ENCODE measurements around the gene ZDHHC8. TPM values are rescaled to one million over a fixed set of nuclear protein-coding genes. Genes with fewer than 3 reads are reported as not detected.

The ZDHHC8 gene
- total RNA-seq, 3 donors from 2014 or later = 10.2 to 14.1 (median 11.2) TPM

- no peak overlapping the region for H3K27ac ChIP-seq
- H3K27me3 ChIP-seq = no peaks in the 10 kb centered on the region
- H3K36me3 ChIP-seq = no peaks in the 10 kb centered on the region
- DNase-seq (ENCODE audit: low spot score in 2 of 2) = no peak
- intact Hi-C loops (cut with DNase I; ENCODE audit: low total_unique reads) = no loop called here
- H3K4me1 ChIP-seq = no peaks in the 10 kb centered on the region
- no peak overlapping the region for H3K4me3 ChIP-seq
- TF ChIP-seq POLR2A (IDR thresholded peaks at IDR 0.05) (no peak), CTCF (IDR thresholded peaks at IDR 0.05) (no peak), POLR2AphosphoS5 (IDR thresholded peaks at IDR 0.05) (no peak)
- H3K9me3 ChIP-seq = no peaks in the 10 kb centered on the region
Observed at GRCh38 chr22:20191803-20192202, 60.2 kb downstream of the ZDHHC8 start.

GRCh38 chr22:20192293-20192971, 60.8 kb downstream of the ZDHHC8 start:
- intact Hi-C loops (cut with DNase I; ENCODE audit: low total_unique reads) = no loop called here
- Histone ChIP-seq H3K27me3 (no peaks in the 10 kb centered on the region), H3K9me3 (no peaks in the 10 kb centered on the region), H3K4me3 (no peak overlapping the region), H3K36me3 (no peaks in the 10 kb centered on the region), H3K27ac (no peak overlapping the region), H3K4me1 (no peaks in the 10 kb centered on the region)
- no peak for DNase-seq (ENCODE audit: low spot score in 2 of 2)
- no peak for TF ChIP-seq POLR2A (IDR thresholded peaks at IDR 0.05)
- no peak for TF ChIP-seq POLR2AphosphoS5 (IDR thresholded peaks at IDR 0.05)
- no peak for TF ChIP-seq CTCF (IDR thresholded peaks at IDR 0.05)

- no peaks in the 10 kb centered on the region for H3K36me3 ChIP-seq
- H3K9me3 ChIP-seq = no peaks in the 10 kb centered on the region
- DNase-seq (ENCODE audit: low spot score in 2 of 2) = no peak
- no peaks in the 10 kb centered on the region for H3K4me1 ChIP-seq
- H3K27me3 ChIP-seq = no peaks in the 10 kb centered on the region
- no peak overlapping the region for H3K4me3 ChIP-seq
- intact Hi-C loops (cut with DNase I; ENCODE audit: low total_unique reads) = no loop called here
- no peak overlapping the region for H3K27ac ChIP-seq
- TF ChIP-seq CTCF (IDR thresholded peaks at IDR 0.05) = no peak
- no peak for TF ChIP-seq POLR2A (IDR thresholded peaks at IDR 0.05)
- no peak for TF ChIP-seq POLR2AphosphoS5 (IDR thresholded peaks at IDR 0.05)
Observed at GRCh38 chr22:20192972-20193760, 61.6 kb downstream of the ZDHHC8 start.

- Histone ChIP-seq H3K4me1 (no peaks in the 10 kb centered on the region), H3K4me3 (no peak overlapping the region), H3K9me3 (no peaks in the 10 kb centered on the region), H3K27me3 (no peaks in the 10 kb centered on the region), H3K27ac (no peak overlapping the region), H3K36me3 (no peaks in the 10 kb centered on the region)
- TF ChIP-seq POLR2AphosphoS5 (IDR thresholded peaks at IDR 0.05) (no peak), CTCF (IDR thresholded peaks at IDR 0.05) (no peak), POLR2A (IDR thresholded peaks at IDR 0.05) (no peak)
- intact Hi-C loops (cut with DNase I; ENCODE audit: low total_unique reads) = no loop called here
- DNase-seq (ENCODE audit: low spot score in 2 of 2) = no peak
Observed at GRCh38 chr22:20193761-20194494, 62.3 kb downstream of the ZDHHC8 start.

Data from breast epithelium (tissue), 4 donors.